Activated CD4-positive, alpha-beta T cell treated with anti-CD3 and anti-CD28 coated beads for 4 hours (primary cell): ENCODE measurements around the gene BMPER.

Experiments
- DNase-seq, 2 donors: peaks; one replicate each; pipeline ENCODE4 v3.0.0-alpha.2; 2020

The BMPER gene

GRCh38 chr7:34034728-34035127 lies 129.4 kb downstream of the BMPER start:
- DNase-seq: no peak

GRCh38 chr7:34036051-34036920 lies 130.9 kb downstream of the BMPER start:
- no peak for DNase-seq

DNA sequence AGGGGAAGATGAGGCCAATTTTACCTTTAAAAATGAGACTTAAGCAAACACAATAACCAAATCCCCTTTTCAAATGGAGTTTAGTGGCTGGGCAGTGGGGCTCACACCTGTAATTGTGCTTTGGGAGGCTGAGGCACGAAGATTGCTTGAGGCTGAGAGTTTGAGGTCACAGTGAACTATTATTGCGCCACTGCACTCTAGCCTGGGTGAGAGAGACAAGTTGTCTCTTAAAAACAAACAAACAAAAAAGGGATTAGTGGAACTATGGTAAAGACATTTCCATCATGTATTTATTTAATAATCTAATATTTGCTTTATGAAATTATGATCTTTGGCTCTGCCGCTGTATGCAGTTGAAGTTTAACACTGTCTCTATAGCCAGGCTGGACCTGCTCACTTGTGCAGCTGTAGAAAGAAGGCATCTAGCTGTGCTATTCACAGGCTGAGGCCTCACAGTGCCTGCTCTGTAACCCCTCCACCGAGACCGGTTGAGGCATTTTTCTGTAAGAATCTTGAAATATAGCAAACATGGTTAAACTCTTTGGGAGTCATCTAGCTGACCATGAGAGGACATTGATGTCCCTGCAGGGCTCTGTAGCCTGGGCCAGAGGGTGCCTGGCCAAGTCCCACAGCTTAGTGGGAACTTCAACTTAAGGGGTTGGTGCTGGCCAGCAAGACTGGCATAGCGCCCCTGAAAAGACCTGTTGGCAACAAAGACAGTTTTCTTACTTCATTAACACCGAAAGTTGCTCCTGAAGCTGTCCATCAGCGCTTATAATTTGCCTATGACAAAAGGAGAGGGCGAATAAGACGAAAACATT lies 131.8 kb downstream of the BMPER start:
- no peak for DNase-seq

DNA sequence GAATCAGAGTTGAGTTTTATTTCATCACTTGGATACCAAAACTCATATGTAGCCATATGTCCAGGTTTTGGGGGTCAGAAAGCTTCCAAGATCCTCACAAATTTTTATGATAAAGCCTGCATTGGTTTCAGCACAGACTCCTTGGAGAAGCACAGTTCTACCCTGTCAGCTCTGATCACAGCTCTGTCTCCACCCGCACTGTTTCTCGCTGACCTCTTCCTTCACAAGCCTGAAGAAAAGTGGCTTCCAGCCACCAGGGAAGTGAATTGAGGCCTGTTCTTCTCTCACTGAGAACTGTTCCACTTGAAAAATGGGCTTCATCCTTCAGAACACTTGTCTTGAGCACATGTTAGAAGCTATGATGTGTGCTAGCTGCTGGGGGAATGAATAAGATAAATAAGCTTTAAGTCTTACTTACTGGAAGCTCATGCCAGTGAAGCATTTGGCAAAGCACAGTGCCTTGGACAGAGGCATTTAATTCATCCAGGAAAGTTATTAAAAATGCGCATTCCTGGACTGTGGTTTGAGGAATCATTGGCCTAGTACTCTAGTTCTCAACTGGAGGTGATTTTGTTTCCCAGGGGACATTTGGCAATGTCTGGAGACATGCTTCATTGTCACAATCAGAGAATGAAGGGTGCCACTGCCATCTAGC lies 133.6 kb downstream of the BMPER start:
- no peak for DNase-seq

DNA sequence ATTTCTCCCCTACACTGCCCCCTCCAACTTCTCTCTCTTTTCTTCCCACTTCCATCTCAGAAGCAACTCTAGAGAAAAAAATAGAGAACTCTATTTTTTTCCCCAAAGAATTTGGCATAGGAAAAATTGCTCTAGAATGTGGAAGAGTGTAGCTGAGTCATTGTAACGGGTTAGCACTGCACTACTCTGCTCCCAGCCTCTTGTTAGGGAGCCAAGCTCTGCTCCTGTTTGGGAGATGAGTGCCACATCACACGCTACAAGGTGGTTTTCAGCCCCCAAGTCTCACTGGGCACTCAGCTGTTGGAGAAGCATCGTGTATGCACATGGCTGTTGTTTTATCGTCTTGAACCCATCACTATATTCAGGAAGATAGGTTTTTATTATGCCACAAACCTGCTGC lies 136.4 kb downstream of the BMPER start:
- DNase-seq: no peak

GRCh38 chr7:34042406-34042805 lies 137.1 kb downstream of the BMPER start:
- DNase-seq: no peak

DNA sequence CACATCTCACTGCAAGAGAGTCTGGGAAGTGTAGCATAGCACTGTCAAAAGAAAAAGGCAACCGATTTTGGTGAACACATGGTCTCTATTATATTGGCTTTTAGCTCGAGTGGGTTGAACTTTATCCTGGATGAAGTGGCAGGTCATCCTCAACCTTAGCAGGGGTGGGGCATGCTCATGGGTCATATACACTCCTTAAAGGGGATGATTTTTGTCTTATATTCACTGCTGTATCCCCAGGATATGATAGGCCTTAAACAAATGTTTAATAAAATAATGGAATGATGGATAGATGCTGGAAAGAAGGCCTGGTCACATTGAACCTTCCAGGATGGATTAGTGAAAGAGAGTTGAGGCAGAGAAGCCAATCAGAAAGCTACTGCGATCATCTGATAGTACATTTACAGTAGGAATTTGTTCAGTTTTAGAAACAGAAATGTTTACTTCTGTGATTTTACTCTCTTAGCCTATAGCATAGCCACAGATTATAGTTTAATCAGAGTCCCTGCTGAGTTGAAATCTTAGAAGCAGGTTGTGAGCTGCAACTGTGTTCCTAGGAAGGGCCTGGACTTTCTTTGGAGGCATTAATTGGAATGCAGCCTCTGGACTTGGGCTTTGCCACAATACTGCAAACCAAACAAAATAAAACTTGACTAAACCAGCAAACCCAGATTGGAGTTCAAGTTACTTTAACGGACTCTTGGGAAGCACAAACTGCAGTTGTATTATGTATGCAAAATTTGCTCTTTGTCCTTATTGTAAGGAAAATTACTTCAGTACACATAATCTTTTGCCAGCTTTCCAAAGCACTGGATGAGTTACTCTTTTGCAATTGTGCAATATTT lies 138.3 kb downstream of the BMPER start:
- no peak for DNase-seq

DNA sequence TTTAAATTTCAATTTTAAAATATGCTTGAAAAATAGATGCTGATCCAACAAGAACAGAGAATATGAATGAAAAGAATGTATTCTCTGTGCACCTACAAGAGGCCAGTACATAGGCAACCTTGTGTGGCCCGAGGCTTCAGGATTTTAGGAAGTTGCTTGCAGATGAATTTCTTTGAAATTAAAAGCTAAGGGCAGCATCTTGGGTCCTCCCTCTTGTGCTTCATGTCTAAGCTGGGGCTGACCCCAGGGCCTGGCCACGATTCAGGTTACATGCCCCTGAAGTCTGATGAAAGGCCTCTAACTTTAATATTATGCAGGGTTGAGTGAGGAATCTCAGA lies 138.9 kb downstream of the BMPER start:
- DNase-seq: no peak

- DNase-seq: no peak
Observed at GRCh38 chr7:34044734-34045353, 139.5 kb downstream of the BMPER start.

DNA sequence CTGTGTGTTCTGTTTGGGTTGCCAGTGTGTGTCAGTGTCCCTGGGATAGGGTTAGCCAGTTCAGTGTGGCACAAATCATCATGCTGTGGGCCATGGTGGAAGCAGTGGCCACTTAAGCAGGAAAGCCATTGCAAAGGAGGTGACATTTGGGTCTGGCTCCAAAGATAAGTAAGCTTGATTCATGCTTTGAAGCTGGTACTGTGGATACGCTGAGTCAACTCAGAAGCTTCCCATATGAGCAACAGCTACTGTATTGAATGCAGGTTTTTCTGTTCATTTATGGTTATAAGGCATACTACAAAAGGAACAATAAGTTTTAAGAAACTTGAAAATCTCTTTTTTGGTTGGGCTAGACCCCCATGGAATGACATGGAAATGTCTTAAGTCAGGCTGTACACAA lies 143.1 kb downstream of the BMPER start:
- DNase-seq: no peak

- DNase-seq: no peak
Observed at GRCh38 chr7:34054075-34054474, 148.7 kb downstream of the BMPER start.

GRCh38 chr7:34057136-34057535 lies 151.8 kb downstream of the BMPER start:
- DNase-seq: no peak

DNA sequence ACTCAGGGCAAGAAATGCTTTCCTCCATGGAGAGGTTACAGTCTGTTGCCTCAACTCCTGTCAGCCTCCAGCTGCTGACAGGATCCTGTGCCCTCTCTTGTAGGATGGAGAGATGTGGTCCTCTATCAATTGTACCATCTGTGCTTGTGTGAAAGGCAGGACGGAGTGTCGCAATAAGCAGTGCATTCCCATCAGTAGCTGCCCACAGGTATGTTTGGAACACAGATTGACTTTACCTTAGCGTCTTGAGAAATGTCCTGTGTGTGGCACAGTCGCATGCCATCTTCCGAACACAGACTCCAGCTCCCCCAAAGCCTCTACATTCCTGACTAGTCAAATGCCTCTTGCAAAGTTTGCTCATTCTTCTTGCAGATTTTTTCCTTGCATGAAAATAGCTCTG lies 152.6 kb downstream of the BMPER start:
- no peak for DNase-seq

DNA sequence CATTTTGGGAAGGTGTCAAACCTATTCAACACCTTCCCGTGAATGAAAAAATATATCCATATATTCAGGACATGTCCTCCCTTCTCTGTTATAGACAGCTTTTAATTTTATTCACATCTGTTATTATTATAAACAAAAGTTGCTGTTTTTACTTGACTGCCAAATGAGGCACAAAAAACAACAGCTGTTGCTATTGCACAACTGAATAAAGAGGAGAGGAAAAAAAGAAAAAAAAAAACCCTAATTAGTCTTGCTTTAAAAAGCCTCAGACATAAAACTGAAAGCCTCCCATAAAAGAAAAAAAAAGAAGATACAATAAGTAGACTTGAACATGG lies 153.4 kb downstream of the BMPER start:
- no peak for DNase-seq

DNA sequence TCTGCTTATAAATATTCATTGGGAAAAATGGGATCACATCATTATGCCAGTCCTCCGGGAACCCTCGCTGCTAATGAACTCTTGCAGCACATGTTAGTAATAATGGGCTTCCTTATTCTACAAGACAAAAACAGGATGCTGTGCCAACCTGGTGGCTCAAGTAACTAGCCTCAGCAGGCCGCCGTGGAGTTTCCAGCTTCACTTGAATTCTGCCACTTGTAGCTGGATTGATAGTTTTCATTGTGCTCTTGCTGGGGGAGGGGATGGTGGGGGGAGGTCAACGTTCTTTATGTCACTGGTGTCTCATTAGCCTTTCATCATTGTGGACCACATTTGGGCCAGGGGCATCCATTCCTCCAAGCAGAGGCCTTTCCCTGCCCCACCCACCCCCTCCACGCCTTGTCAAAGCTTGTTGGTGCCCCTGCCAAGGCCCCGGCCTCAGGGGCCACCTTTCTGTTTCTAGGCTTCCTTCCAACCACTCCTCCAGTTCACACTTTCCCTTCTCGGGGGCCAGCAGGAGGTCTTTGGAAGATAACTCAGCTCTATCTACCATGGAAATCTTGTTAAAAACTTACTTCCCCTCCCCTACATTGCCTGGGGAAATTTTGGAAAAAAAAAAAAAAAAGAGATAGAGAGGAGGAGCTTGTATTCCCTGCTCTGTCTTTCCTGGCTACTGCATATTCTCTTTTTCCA lies 153.9 kb downstream of the BMPER start:
- no peak for DNase-seq

- no peak for DNase-seq
Observed at GRCh38 chr7:34060196-34060947, 155.0 kb downstream of the BMPER start.

- DNase-seq: no peak
Observed at GRCh38 chr7:34061149-34061548, 155.8 kb downstream of the BMPER start.

GRCh38 chr7:34062341-34062740 lies 157.0 kb downstream of the BMPER start:
- DNase-seq: no peak

- DNase-seq: no peak
Observed at GRCh38 chr7:34062826-34063225, 157.5 kb downstream of the BMPER start.

DNA sequence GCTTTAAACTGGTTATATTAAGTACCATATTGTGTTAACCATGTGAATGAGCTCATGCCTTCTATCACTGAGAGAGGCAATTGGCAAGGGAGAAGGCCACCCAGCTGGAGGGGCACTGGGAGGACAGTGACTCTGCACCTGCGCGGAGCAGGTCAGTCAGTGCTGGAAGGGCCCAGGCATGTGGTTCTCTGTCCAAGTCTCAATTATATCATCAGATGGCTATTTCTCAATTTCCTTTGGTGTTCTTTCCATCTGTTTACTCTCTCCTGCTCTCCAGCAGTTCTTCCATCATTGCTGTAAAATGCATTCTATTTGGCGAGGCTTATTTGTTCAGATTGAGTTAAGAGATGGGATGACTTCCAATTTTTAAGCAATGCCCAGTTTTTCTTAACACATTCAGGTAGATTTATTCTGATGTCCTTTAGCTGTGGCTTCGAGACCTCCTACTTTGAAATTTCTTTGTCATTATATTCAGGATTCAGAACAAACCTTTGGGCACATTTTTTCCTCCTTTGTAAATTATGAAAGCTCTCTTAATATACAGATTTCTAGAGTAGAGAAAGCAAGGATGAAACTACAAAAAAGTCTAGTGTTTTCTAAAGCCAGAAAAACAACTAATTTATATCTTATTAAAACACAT lies 159.3 kb downstream of the BMPER start:
- no peak for DNase-seq

DNA sequence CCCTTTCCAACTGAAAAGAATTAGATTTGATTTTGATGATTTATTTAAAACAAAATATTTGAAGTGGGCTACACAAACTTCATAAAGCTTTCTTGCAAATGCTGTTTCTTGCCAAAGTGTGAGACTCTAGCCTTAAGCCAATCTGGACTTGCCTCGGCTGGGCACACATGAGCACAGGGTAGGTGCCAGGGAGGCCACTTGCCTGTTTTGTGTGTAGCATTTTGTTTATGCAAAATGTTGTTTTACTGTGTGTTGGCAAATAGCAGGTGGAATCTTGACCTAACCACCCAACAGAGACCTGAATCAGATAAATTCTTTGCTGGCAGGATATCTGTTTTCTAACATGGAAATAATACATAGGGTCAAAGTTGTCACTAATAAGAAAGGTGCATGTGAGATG lies 161.1 kb downstream of the BMPER start:
- no peak for DNase-seq
